Parietal lobe (tissue), 1 donor: ENCODE data around the gene TMEM191B. TPM values are rescaled to one million over a fixed set of nuclear protein-coding genes. Genes with fewer than 3 reads are reported as not detected.

Source experiments
- total RNA-seq: library from RNA; depleted of rRNA; stranded (reverse); fragments of >200 nt; gene quantifications from one replicate; pipeline ENCODE4 v1.2.3, GENCODE V29; 2014

Gene TMEM191B
- 3.8 TPM for total RNA-seq

GRCh38 chr22:18527752-18528596 is at the start of gene TMEM191B:
Gene TMEM191B (plus strand): TSS chr22:18527802. CDS start chr22:18527981, 179 bp downstream.

GRCh38 chr22:18518061-18518460 is 9.5 kb upstream of the TMEM191B start, which contains the start of gene GGTLC3:
Gene GGTLC3 (minus strand): TSS chr22:18518161. CDS start chr22:18517897, 264 bp downstream.

Other genes starting within 250 kb of the TMEM191B start
- not detected for gene GGTLC3, start 9.6 kb upstream of the TMEM191B start, total RNA-seq
- 2.8 TPM for gene RIMBP3, start 84.1 kb downstream of the TMEM191B start, total RNA-seq